Measurements from ENCODE around the gene SEC24C.

SEC24C gene

DNA sequence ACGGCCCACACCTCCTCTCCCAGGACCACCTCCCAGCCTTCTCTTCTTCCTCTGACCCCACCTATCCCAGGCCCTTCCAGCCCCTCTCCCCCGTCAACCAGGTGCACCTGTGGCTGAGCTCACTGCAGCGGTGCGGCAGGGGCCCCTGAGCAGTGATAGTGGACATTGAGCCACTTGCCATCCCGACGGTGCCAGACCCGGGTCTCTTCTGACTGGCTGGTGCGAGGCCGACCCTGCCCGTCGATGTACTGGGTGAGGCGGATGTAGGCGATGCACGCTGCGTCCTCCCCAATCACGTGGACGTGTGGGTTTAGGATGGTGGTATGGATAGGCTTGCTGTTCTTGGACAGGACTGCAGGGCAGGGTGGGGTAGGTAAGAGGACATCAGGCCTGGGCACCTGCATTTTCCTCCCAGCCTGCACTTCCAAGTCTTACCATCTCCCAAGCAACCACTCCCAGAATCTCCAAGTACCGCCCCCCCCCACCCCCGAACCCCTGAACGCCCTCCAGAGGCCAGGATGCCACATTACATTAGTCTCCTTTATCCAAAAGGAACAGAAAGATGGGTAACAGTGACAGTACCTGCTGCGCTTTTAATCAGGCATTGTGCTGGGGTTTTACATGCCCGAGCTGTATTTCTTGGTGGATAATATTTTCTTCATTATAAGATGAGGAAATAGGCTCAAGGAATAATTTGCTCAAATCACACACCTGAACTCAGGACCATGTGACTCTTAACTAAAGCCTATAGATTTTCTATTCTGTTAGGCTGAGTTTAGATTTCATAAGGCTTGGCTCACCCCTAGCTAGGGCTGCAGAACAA, 70.9 kb downstream of the SEC24C start:
- peak; percentile 52 for DNase-seq (ENCODE audit: low spot score)
- POLR2A ChIA-PET (ENCODE audit: low non-redundant PET), result no interaction called here

DNA sequence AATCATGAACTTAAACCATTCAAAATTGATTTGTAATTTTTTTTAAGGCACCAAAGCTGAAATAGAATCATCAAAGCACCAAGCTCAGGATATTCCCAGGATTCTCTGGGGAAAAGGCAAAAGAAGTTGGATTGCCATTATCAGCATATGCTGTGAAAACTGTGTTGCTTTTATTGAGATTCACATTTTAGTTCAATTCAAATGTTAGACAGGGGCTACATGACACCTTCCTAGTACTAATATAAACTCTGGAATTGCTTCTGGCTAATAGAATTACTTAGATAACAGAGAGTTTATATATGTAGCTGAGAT, 71.5 kb downstream of the SEC24C start:
- CTCF ChIA-PET, result interaction anchor here (0.7 to 1.6 kb wide), 4 partner anchors 12 to 64 kb away, joined by 3 to 6 read pairs (median 5); no protein-coding TSS in a partner anchor
- no peak for DNase-seq (ENCODE audit: low spot score)
- TF ChIP-seq, protein P1, sequence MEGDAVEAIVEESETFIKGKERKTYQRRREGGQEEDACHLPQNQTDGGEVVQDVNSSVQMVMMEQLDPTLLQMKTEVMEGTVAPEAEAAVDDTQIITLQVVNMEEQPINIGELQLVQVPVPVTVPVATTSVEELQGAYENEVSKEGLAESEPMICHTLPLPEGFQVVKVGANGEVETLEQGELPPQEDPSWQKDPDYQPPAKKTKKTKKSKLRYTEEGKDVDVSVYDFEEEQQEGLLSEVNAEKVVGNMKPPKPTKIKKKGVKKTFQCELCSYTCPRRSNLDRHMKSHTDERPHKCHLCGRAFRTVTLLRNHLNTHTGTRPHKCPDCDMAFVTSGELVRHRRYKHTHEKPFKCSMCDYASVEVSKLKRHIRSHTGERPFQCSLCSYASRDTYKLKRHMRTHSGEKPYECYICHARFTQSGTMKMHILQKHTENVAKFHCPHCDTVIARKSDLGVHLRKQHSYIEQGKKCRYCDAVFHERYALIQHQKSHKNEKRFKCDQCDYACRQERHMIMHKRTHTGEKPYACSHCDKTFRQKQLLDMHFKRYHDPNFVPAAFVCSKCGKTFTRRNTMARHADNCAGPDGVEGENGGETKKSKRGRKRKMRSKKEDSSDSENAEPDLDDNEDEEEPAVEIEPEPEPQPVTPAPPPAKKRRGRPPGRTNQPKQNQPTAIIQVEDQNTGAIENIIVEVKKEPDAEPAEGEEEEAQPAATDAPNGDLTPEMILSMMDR (conservative IDR thresholded peaks at IDR 0.05; ENCODE audit: low read depth), result no peak
- POLR2A ChIA-PET (ENCODE audit: low non-redundant PET), result no interaction called here
- H3K27ac ChIP-seq, result no peak overlapping the region

More for the DNA sequence above, 70.9 kb downstream of the SEC24C start:
- CTCF ChIA-PET, result interaction anchor here (0.7 to 1.6 kb wide), 5 partner anchors 13 to 34 kb away, joined by 3 to 5 read pairs (median 4); no protein-coding TSS in a partner anchor
- TF ChIP-seq, protein P1 (conservative IDR thresholded peaks at IDR 0.05; ENCODE audit: low read depth), result peak; percentile 24; the same call in 1 of the 2 replicates
- H3K27ac ChIP-seq, result peak overlapping the region; percentile 24

DNA sequence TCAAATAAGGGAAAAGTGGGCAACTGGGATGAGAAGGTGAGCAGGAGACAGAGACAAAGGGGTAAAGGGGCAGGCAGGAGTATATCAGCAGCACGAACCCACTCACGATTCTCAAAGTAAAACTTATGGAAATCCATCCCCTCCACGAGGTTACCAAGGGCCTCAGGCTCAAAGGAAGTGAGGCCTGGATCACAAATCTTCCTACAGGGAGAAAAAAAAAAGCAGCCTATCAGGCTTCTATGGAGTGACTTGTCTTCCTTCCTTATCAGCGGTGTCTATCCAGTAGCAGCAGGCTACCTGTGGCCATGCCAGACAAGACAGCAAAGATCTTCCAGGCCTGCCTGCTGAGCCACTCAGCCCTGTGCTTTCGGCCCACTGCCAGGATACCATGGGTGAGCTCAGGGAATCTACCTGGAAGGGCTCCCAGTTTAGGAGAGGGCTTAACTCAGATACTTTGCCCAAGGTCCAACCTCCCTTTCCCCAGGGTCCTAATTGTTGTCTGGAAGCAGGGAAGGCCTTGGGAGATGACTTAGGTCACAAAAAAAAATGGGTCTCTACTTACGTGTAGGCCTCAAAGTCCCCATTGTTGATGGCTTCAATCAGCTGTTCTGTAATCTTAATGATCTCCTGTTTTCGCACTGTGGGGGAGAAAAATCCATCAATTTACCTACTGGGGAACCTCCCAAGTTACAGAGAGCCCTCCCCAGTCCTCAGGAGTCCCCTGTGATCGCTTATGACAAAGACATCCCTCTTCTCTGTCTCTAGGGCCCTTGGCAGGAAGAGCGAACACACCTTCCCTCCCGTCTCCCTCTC, 73.0 kb downstream of the SEC24C start:
- POLR2A ChIA-PET (ENCODE audit: low non-redundant PET), result interaction anchor here (0.8 kb wide), 1 partner anchor 31 kb away, joined by 5 read pairs; no protein-coding TSS in a partner anchor
- DNase-seq (ENCODE audit: low spot score), result no peak
- H3K27ac ChIP-seq, result peak overlapping the region; percentile 86
- CTCF ChIA-PET, result interaction anchor here (0.6 to 1.1 kb wide), 2 partner anchors 15 to 789 kb away, joined by 3 read pairs; no protein-coding TSS in a partner anchor
- TF ChIP-seq, protein P1 (conservative IDR thresholded peaks at IDR 0.05; ENCODE audit: low read depth), result no peak

DNA sequence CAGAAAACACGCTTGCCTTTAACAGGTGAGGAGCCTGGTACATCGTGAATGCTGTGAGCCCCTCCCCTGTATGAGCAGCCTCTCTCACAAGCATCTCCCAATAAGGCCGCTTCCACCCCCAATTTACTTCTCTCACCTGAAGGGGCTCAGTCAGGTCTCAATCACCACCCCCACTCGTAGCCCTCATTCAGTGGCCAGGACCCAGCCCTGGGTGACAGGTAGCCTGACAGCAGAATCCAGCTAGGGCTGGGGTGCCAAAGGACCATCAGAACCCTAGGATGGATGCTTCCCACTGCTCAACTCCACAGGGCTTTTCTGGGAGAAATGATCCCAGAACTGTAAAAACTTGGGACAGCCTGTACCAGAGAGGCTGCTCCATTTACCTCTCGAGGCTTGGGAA, 73.7 kb downstream of the SEC24C start:
- DNase-seq (ENCODE audit: low spot score), result no peak
- TF ChIP-seq, protein P1 (conservative IDR thresholded peaks at IDR 0.05; ENCODE audit: low read depth), result no peak
- H3K27ac ChIP-seq, result peak overlapping the region; percentile 86
- ChIA-PET CTCF (interaction anchor here (0.6 kb wide), 1 partner anchor 788 kb away, joined by 3 read pairs; no protein-coding TSS in a partner anchor), POLR2A (ENCODE audit: low non-redundant PET) (interaction anchor here (0.5 kb wide), 1 partner anchor 343 kb away, joined by 4 read pairs; no protein-coding TSS in a partner anchor)

DNA sequence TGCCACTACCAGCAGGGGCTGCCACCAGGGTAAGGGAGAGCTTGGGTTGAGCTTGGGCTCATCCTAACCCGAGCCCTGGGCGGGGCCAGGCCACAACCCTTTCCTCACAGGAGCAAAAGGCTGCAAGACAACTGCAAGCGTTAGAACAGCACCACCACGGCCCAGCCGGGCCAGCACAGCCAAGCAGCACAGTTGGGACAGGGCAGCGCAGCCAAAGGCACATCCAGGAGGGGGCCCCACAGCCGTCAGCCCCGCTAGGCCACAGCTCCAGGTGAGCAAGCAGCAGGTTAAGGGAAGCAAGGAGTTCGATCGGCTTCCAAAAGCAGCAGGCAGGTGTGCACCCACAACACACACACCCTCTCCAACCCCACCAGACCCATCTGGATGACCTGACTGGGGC, 74.2 kb downstream of the SEC24C start:
- TF ChIP-seq, protein P1 (conservative IDR thresholded peaks at IDR 0.05; ENCODE audit: low read depth), result no peak
- ChIA-PET POLR2A (ENCODE audit: low non-redundant PET) (no interaction called here), CTCF (interaction anchor here (0.6 kb wide), 1 partner anchor 828 kb away, joined by 3 read pairs; no protein-coding TSS in a partner anchor)
- peak overlapping the region; percentile 86 for H3K27ac ChIP-seq
- no peak for DNase-seq (ENCODE audit: low spot score)

DNA sequence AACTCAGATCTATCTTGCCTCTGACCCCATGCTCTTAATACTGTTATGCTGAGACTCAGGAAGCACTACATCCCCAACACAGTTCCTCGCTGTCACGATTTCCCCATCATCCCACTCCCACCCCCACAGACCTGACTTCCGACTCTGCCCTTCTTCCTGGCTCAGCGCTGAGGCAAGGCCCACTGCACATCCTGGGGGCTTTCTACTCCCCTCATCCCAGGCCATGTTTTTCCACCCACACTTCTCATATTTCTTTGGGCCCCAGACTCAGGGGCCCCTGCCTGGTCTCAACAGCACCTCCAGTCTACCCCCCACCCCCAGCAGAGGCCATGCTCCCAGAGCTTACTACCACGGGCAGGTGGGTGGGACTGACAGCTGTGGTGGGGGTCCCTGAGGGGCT, 74.9 kb downstream of the SEC24C start:
- CTCF ChIA-PET, result interaction anchor here (0.8 to 1.7 kb wide), 2 partner anchors 9 to 60 kb away, joined by 3 to 7 read pairs; no protein-coding TSS in a partner anchor
- DNase-seq (ENCODE audit: low spot score), result no peak
- H3K27ac ChIP-seq, result peak overlapping the region; percentile 86
- TF ChIP-seq, protein P1 (conservative IDR thresholded peaks at IDR 0.05; ENCODE audit: low read depth), result no peak
- POLR2A ChIA-PET (ENCODE audit: low non-redundant PET), result no interaction called here

Measured in RWPE1 (cell line).